K562 (cell line): Measurements from ENCODE around the gene FCSK. TPM values are rescaled to one million over a fixed set of nuclear protein-coding genes. Genes with fewer than 3 reads are reported as not detected.

Source experiments
- ARID3B ChIP-seq: fragments of 250-450 bp; sonication (Bioruptor Pico); IDR thresholded peaks from 2 replicates; pipeline ENCODE4 v1.4.0; 2020; ENCODE audit warnings: borderline replicate concordance
- DACH1 ChIP-seq: fragments of 450-650 bp; IDR thresholded peaks from 2 replicates; pipeline ENCODE4 v1.6.1; 2018; ENCODE audit not compliant: partially characterized antibody
- ETS1 ChIP-seq: conservative IDR thresholded peaks from 2 replicates; pipeline ENCODE4 v1.6.1; 2011; ENCODE audit warnings: low read depth, mild to moderate bottlenecking, low read length; ENCODE audit not compliant: control insufficient read depth
- HDAC1 ChIP-seq, 2 experiments: fragments of 450-650 bp; IDR thresholded peaks; 2 replicates each; pipeline ENCODE4 v1.6.1; 2016 to 2017; ENCODE audit warnings: inconsistent platforms in 1 of 2, mild to moderate bottlenecking in 1 of 2, moderate library complexity in 1 of 2
- HDAC8 ChIP-seq: fragments of 450-650 bp; IDR thresholded peaks from 2 replicates; pipeline ENCODE4 v1.6.1; 2016; ENCODE audit warnings: mild to moderate bottlenecking, missing genetic modification characterization, moderate library complexity, missing compliant biosample characterization
- MCM7 ChIP-seq, 2 experiments: fragments of 450-650 bp; IDR thresholded peaks; 2 replicates each; pipeline ENCODE4 v1.6.1; 2016 to 2018
- NCOA6 ChIP-seq: fragments of 450-650 bp; IDR thresholded peaks from 2 replicates; pipeline ENCODE4 v1.6.1; 2017; ENCODE audit warnings: mild to moderate bottlenecking
- PHB ChIP-seq: fragments of 250-450 bp; sonication (Bioruptor Pico); IDR thresholded peaks from 2 replicates; pipeline ENCODE4 v1.5.0; 2021
- PHTF2 ChIP-seq: fragments of 250-450 bp; sonication (Bioruptor Pico); IDR thresholded peaks from 2 replicates; pipeline ENCODE4 v1.5.0; 2021; ENCODE audit warnings: mild to moderate bottlenecking
- RBM22 ChIP-seq: fragments of 200-400 bp; formaldehyde crosslinking; IDR thresholded peaks from 2 replicates; pipeline ENCODE4 v1.6.1; 2018; ENCODE audit warnings: low read length, low read depth; ENCODE audit not compliant: poor library complexity, severe bottlenecking
- SNAPC5 ChIP-seq: fragments of 250-450 bp; sonication (Bioruptor Pico); IDR thresholded peaks from 2 replicates; pipeline ENCODE4 v1.8.0; 2021; ENCODE audit warnings: moderate library complexity, mild to moderate bottlenecking, inconsistent platforms
- ZBTB40 ChIP-seq, 2 experiments: fragments of 450-650 bp in 1 of 2; sonication (generic) in 1 of 2; formaldehyde crosslinking in 1 of 2; IDR thresholded peaks; 2 replicates each; pipeline versions ENCODE4 v1.7.1 to v1.9.0; 2016 to 2022; ENCODE audit warnings: inconsistent platforms in 1 of 2, mild to moderate bottlenecking in 1 of 2, missing genetic modification reagents in 1 of 2
- ZNF212 ChIP-seq: fragments of 450-650 bp; formaldehyde crosslinking; IDR thresholded peaks from 2 replicates; pipeline ENCODE4 v1.4.0; 2020; ENCODE audit warnings: mild to moderate bottlenecking
- ZNF324 ChIP-seq: fragments of 250-450 bp; sonication (Bioruptor Pico); IDR thresholded peaks from 2 replicates; pipeline ENCODE4 v1.4.0; 2020; ENCODE audit warnings: mild to moderate bottlenecking
- polyA plus RNA-seq, 8 experiments: library from polyadenylated mRNA; depleted of rRNA in 4 of 8; stranded (reverse) in 5 of 8; unstranded in 3 of 8; fragments of >200 nt; fragmentation: Nextera tagmentation in 2 of 8; fragmentation: Illumina TruSeq in 1 of 8; extraction: Ambion mirVana in 2 of 8; extraction: Trizol in 1 of 8; gene quantifications; 2 replicates each; pipeline versions ENCODE4 v1.2.1 to v1.2.3, GENCODE V29; 2011 to 2014; ENCODE audit warnings: inconsistent platforms in 1 of 8, missing spikeins in 1 of 8
- total RNA-seq, 7 experiments: library from RNA; depleted of rRNA in 6 of 7; stranded (reverse); fragments of >200 nt in 6 of 7; fragmentation: Illumina TruSeq in 2 of 7; extraction: Trizol in 2 of 7; gene quantifications; 2 replicates each; pipeline versions ENCODE4 v1.2.1 to v1.2.3, GENCODE V29; 2011 to 2021; ENCODE audit warnings: low replicate concordance in 1 of 7

FCSK gene
- total and polyA plus RNA-seq, 9 of the 15 experiments (the other 6 are each of a cell fraction or from before 2014, with no cell fraction given), result 0.92 to 18.6 (median 8.3) TPM

DNA sequence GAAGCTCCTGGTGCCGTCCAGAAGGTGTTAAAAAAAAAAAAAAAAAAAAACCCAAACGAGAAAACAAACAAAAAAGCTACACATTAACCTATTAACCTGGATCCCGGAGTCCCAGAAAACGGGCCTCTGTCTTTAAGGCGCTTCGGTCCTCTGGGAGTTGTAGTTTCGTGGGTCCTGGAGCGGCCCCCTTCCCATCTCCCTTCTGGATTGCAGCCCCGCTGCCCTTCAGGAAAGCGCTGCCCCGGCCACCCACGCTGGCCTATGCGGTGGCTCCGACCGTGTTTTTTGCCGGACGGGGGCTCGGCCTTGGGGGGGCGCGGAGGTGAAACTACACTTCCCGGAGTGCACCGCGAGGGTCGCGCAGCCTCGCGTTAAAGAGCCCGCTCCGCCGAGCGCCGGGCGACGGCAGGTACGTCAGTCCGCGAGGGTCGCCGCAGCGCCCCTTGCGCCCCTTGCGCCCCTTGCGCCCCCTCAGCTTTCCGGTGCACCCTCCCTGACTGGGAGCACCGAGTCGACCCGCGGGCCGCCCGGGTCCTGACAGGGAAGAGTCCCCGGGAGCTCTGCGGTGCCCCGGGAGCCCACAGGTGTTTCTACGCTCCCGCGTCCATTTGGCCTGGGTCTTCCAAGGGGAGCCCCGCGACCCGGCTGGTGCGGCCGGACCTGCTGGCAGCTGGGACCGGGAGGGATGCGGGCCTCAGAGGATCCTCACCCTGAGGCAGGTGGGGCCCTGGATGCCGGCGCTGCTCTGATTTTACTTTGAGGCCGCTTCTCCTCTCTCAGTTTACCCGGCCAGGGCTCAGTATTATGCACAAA lies at the start of gene FCSK (continued):
- TF ChIP-seq ZBTB40 (IDR thresholded peaks at IDR 0.05) (0 out of 2 replicates have a peak, but pooled peaks have one; percentile 18), ZBTB40 (CRISPR knock-in tag; IDR thresholded peaks at IDR 0.05) (no peak), ARID3B (no peak), ETS1 (peak; percentile 89), RBM22 (no peak), PHB (CRISPR knock-in tag) (no peak), MCM7 (IDR thresholded peaks at IDR 0.05) (no peak), NCOA6 (no peak), SNAPC5 (CRISPR knock-in tag) (no peak), ZNF212 (no peak), ZNF324 (CRISPR knock-in tag) (no peak), PHTF2 (CRISPR knock-in tag) (no peak), HDAC1 (IDR thresholded peaks at IDR 0.05) (peak in 1 of 2 experiments; percentile 61; a peak in 1 of 4 replicates), HDAC8 (tag) (no peak; the same call in 1 of the 2 replicates), DACH1 (no peak)
